NCI-H146 treated with DMSO at 0.1 percent for 48 hours (cell line): ENCODE data around the gene KCTD21.

Experiments
- DNase-seq: peaks from one replicate; lab custom pipeline; 2025; ENCODE audit not compliant: unreplicated experiment; lab: John Stamatoyannopoulos, UW

KCTD21 gene

DNA sequence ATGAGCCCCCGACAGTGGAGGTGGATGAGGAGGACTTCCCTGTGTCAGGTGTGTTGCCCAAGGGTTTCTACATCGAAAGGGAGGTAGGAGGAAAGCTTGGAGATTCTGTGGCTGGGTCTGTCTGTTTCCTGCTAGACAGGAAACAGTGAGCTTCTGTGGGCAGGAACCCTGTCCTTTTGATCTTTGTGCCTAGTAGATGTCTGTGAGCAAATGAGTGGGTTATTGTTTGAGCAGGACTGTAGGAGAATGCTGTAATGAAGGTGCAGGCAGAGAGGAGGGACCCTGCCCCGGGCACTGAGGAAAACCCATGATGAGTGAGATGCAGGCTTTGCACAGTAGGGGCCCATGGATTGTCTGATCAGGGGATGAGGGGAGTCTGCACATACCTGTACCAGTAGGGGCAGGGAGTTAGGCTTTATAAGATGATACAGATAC is 14.3 kb upstream of the KCTD21 start:
- DNase-seq: no peak

DNA sequence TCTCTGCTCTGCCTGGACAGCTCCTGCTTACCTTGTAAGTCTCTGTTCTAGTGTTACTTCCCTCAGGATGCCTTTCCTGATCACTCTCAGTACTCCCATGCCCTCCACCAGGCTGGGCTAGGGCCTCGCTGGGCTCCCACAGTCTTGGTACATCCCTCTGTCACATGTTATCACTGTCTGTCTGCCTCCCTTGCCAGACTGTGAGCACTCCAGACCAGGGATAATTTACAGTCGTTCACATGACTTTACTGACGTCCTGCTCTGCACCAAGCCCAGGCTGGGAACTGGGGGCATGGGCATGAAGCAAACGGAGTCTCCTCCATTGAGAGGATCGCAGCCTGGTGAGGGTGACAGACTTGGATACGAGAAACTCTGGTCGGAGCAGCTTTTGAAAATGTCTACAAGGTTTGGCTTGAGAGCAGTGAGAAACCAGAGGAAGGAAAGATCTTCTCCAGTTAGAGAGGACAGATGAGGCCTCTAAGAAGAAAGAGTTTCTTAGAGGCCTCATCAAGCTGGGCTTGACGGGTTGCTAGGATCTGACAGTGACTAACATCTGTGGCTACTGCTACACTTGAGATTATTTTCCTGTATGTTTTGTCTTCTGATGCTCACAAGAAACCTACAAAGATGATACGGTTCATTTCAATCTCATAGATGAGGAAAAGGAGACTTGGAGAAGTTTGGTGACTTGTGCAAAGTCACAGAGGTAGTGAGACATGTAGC is 12.8 kb upstream of the KCTD21 start:
- no peak for DNase-seq

DNA sequence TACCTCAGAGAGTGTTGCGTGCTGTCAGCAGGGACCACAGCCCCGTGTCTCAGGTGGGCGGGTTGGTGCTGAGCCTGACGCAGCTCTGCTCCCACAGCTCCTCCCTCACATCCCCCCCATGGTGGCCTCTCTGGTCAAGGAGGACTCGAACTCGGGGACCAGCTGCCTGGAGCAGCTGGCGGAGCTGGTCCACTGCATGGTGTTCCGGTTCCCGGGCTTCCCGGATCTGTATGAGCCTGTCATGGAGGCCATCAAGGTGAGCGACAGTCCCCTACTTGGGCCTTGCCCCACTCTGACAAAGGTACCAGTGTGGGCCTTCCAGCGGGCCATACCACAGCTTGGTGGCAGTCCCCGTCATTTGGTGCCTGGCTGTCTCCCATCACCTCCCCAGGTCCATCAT is 12.1 kb upstream of the KCTD21 start:
- DNase-seq: no peak

GRCh38 chr11:78200061-78200460 is 11.6 kb upstream of the KCTD21 start:
- no peak for DNase-seq

DNA sequence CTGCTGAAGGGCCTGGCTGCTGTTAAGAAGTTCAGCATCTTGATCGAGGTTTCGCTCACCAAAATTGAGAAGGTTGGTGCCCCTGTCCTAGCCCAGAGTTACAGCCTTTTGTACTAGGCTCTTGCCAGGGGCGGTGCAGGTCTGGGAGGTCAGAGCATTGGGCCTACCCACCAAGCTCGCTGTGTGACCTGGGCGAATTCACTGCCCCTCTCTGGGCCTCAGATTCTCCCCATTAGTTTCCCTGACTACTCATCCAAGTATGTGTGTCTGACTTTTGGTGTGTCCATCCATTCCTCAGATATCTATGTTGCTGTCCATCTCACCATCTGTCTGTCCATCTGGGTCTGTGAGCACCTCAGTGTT is 11.2 kb upstream of the KCTD21 start:
- DNase-seq: no peak

GRCh38 chr11:78199015-78199652 is 10.7 kb upstream of the KCTD21 start:
- DNase-seq: no peak

DNA sequence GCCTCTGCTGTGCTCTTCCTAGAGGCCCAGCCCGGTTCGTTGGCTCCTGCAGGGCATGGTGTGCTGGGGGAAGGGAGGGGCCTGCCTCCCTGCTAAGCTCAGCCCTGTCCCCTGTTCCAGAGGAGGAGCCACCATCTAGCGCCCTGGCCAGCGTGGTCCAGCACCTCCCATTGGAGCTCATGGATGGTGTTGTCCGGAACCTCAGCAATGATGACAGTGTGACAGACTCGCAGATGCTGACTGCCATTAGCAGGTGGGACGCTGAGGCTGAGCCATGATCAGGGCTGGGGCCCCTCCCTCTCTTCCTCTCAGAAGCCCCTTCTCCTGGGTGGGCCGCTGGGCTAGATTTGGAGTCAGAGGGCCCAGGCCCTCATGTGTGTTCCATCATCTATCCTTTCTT is 9.4 kb upstream of the KCTD21 start:
- DNase-seq: no peak

DNA sequence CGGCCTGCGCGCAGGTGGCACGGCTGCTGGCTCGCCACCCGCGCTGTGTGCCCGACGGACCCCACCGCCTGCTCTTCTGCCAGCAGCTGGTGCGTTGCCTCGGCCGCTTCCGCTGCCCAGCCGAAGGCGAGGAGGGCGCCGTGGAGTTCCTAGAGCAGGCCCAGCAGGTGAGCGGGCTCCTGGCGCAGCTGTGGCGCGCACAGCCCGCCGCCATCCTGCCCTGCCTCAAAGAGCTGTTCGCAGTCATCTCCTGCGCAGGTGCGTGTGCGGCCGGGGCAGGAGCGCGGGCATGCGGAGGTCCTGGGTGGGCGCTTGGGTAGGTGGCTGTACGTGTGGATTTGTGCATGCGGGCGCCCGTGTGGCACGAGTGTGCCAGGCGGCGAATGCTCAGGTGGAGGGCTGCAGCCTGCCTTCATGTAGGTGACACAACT is 8.2 kb upstream of the KCTD21 start:
- DNase-seq: no peak

DNA sequence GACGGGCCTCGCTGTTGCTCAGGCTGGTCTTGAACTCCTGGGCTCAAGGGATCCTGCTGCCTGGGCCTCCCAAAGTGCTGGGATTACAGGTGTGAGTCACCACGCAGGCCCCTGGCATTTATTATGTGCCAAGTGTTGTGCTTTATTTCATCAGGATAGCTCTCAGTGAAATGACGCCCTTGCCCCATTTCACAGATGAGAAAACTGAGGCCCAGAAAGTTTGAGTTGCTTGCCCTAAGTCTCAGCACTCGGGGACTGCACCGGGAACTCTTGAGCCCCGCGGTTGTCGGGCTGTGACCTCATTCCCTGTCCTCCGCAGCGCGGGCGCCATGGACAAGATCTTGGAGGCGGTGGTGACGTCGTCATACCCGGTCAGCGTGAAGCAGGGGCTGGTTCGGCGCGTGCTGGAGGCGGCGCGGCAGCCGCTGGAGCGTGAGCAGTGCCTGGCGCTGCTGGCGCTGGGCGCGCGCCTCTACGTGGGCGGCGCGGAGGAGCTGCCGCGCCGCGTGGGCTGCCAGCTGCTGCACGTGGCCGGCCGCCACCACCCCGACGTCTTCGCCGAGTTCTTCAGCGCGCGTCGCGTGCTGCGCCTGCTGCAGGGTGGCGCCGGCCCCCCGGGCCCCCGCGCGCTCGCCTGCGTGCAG is 7.6 kb upstream of the KCTD21 start:
- DNase-seq: no peak

GRCh38 chr11:78194490-78194889 is 6.1 kb upstream of the KCTD21 start:
- DNase-seq: no peak

- no peak for DNase-seq
Observed at GRCh38 chr11:78193806-78194205, 5.4 kb upstream of the KCTD21 start.

- no peak for DNase-seq
Observed at GRCh38 chr11:78192911-78193351, 4.5 kb upstream of the KCTD21 start.

DNA sequence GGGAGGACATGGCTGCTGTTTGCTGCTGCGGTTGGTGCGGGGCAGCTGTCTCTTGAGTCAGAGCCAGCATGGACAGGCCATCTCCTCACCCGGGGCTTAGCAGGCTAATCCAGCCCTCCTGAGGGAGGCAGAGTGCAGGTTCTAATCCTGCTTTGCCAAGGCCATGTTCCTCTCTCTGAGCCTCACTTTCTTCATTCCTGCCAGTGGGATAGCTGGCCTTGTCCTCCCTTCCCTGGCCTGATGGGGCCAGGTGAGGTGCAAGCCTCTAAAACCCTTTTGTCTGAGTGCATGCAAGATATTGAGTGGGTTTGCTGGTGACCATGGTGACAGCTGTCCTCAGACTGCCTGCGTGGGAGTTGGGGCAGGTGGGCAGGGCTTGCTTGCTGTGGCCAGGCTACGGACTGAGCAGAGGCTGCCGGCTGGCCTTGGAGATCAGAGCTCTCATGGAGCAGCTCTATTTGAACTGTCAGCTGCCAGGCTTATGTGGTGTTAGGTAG is 3.8 kb upstream of the KCTD21 start:
- no peak for DNase-seq

DNA sequence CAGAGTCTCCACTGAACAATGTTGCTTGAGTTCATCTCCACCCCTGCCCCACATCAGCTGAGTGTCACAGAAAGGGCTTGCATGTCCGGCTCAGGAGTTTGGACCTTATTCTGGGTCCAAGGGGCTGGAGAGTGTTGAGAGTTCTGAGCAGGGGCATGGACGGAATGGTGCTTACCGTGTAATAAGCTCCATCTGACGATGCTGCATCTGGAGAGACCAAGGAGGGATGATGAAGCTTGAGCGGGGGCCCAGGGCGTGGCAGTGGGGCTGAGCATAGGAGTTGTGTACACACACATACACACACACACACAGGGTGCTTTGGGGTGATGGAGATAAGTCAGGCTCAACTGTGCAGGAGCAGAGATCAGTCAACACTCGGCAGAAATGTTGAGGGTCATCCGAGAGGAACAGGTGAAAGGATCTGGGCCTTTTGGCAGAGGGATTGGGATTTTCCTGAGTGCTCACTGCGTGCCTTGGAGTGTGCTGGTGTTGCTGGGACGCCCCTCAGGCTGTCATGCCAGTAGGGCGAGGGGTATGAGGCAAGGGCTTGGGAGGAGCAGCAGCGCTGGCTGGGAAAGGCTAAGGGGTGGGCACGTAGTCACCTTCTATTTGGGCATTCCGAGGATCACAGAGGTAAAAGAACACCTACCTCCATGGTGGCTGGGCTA is 2.6 kb upstream of the KCTD21 start:
- DNase-seq: no peak

DNA sequence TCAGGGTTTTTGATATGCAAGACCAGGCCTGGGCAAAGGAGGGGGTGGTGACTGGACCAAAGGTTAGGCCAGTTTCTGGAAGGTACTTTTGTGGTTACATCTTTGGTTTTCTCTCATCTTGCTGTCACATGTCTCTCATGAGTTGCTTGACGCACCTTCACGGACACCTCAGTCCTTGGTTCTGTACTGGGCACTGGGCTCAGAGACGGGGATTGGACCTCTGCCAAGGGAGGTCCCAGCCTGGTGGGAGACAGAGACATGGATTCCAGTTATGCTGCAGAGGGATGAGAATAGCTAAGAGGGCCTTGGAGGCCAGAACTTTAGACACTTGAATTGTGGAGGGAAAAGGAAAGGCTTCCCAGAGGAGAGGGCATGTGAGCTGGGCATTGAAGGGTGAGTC is 1.9 kb upstream of the KCTD21 start:
- no peak for DNase-seq

GRCh38 chr11:78189851-78190250 is 1.4 kb upstream of the KCTD21 start:
- DNase-seq: no peak

DNA sequence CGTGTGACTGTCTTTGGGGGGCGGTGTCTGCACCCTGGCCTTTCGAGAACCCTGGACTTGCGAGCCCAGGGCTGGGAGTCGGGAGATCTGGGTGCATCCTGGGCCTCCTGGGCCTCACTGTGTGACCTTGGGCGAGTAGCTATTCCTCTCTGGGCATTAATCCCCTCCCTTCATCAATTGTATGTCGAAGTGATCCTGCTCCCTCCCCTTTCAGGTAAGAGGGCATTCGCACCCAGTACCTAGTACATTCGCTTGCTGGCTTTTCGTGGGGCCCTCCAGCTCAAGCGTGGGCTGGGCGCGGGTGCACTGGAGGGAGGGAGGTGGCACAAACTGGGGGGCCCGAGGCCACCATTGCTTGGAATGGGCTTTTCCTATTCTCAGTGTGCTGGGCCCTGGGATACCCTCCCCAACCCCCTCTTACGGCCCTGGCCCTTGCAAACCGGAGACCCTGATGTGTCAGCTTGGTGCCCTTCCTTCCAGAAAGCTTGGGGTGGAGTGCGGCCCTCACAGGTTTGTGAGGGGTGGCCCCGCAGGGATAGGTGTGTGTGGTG is 823 bp upstream of the KCTD21 start:
- no peak for DNase-seq

DNA sequence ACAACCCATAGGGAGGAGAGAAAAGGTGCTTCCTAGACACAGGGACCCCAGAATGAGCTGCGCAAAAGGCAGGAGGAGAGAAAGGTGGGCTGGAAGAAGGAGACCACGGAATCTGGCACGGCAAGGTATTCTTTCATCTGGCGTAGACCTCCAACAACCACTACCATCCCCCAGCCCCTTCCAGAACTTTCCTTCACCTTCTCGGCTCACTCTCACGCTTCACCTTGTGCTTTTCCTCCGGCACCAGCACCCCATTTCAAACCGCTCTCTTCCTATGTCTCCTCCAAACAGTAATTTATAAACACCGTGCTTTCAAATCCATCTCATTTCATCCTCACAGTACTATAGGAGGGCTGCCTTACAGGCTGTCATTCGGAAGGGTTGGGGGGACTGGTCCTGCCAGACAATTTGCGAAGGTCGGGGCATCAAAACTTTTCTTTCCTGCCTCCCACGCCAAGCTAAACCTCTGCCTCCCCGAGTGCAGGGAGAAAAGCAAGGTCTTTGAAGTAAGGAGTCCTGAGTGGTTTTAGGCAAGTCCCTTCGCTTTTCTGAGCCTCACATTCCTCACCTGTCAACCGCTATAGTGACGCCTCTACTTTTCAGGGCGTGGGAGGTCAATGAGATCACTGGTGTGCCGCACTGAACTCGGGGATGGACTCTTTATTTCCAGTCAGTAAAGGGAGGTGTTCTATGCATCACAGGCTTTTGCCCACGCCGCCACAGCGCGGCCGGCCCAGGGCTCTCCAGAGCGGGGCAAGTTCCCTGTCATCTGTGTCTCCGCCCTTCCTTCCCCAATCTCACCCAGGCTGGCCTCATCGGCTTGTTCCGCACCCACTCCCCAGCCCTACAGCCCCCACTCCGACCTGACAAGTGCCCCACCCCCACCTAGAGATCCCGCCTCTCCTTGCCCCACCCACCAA is 800 bp downstream of the KCTD21 start:
- DNase-seq: no peak

- no peak for DNase-seq
Observed at GRCh38 chr11:78181185-78181584, 7.2 kb downstream of the KCTD21 start.

DNA sequence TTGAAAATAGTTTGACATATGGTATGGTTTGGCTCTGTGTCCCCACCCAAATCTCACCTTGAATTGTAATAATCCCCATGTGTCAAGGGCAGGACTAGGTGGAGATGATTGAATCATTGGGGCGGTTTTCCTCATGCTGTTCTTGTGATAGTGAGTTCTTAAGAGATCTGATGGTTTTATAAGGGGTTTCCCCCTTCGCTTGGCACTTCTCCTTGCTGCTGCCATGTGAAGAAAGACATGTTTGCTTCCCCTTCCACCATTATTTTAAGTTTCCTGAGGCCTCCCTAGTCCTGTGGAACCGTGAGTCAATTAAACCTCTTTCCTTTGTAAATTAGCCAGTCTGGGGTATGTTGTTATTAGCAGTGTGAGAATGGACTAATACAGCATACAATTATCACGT is 7.7 kb downstream of the KCTD21 start:
- no peak for DNase-seq
